ENCODE results near the gene EFNA5. TPM values are rescaled to one million over a fixed set of nuclear protein-coding genes. Genes with fewer than 3 reads are reported as not detected.

The EFNA5 gene
- total and polyA plus RNA-seq, 10 of the 15 experiments (the other 5 are each of a cell fraction or from before 2014, with no cell fraction given) = 0.19 to 12.6 (median 3.9) TPM

GRCh38 chr5:107700481-107700880 lies 29.7 kb upstream of the EFNA5 start:
- FAIRE-seq (no peak), DNase-seq (ENCODE audit: low read depth, low spot score) (no peak), ATAC-seq (no peak)
- intact Hi-C loops (cut with micrococcal nuclease; ENCODE audit: unreplicated experiment) (no loop called here), in situ Hi-C loops (cut with MboI) (no loop called here)
- H3K27me3 ChIP-seq (replicated peaks in 1 of 2; ENCODE audit: control insufficient read depth in 2 of 2, insufficient read depth in 2 of 2, low read length in 1 of 2) = no peaks in the 10 kb centered on the region
- H3K4me2 ChIP-seq (ENCODE audit: control insufficient read depth, insufficient read depth) = no peak overlapping the region
- H3K4me3 ChIP-seq = no peak overlapping the region
- no peak overlapping the region for H3K27ac ChIP-seq (ENCODE audit: control insufficient read depth, insufficient read depth)
- no peaks in the 10 kb centered on the region for H4K20me1 ChIP-seq (ENCODE audit: control insufficient read depth, insufficient read depth)
- no peak for TF ChIP-seq IRF5 (IDR thresholded peaks at IDR 0.05; ENCODE audit: borderline replicate concordance)
- TF ChIP-seq ZNF24 (IDR thresholded peaks at IDR 0.05) = no peak
- no peak for TF ChIP-seq E2F4 (IDR thresholded peaks at IDR 0.05; ENCODE audit: low read depth, low read length)
- no peak for TF ChIP-seq RUNX3 (IDR thresholded peaks at IDR 0.05; ENCODE audit: low read length)
- no peaks in the 10 kb centered on the region; the same call in 2 of the 3 replicates for H3K9me3 ChIP-seq (replicated peaks; ENCODE audit: control insufficient read depth, insufficient read depth, low read length)
- BruUV-seq (replicated peaks) = no TSS peak
- H3K36me3 ChIP-seq (ENCODE audit: control insufficient read depth in 2 of 2, insufficient read depth in 2 of 2, low read length in 1 of 2) = no peaks in the 10 kb centered on the region
- SMC1A ChIA-PET (ENCODE audit: uncharacterized antibody, unreplicated experiment) = no interaction called here
- H3K79me2 ChIP-seq (ENCODE audit: control insufficient read depth, insufficient read depth, low read length) = no peaks in the 10 kb centered on the region
- CTCF ChIA-PET = no interaction called here
- POLR2A ChIA-PET = no interaction called here
- H3K4me1 ChIP-seq (ENCODE audit: control insufficient read depth, insufficient read depth, low read length) = no peaks in the 10 kb centered on the region
- RAD21 ChIA-PET (ENCODE audit: unreplicated experiment) = no interaction called here
- H2AFZ ChIP-seq (ENCODE audit: control insufficient read depth, low read depth, low read length) = no peak overlapping the region
- H3K9ac ChIP-seq (ENCODE audit: control insufficient read depth, insufficient read depth, low read length) = no peak overlapping the region

- no peak for ATAC-seq
- Histone ChIP-seq H3K27me3 (replicated peaks in 1 of 2; ENCODE audit: control insufficient read depth in 2 of 2, insufficient read depth in 2 of 2, low read length in 1 of 2) (no peaks in the 10 kb centered on the region), H3K27ac (ENCODE audit: control insufficient read depth, insufficient read depth) (no peak overlapping the region), H3K4me2 (ENCODE audit: control insufficient read depth, insufficient read depth) (no peak overlapping the region), H3K36me3 (ENCODE audit: control insufficient read depth in 2 of 2, insufficient read depth in 2 of 2, low read length in 1 of 2) (no peaks in the 10 kb centered on the region), H3K9me3 (replicated peaks; ENCODE audit: control insufficient read depth, insufficient read depth, low read length) (no peaks in the 10 kb centered on the region; the same call in 2 of the 3 replicates), H2AFZ (ENCODE audit: control insufficient read depth, low read depth, low read length) (no peak overlapping the region), H3K79me2 (ENCODE audit: control insufficient read depth, insufficient read depth, low read length) (no peaks in the 10 kb centered on the region), H3K4me3 (no peak overlapping the region), H4K20me1 (ENCODE audit: control insufficient read depth, insufficient read depth) (no peaks in the 10 kb centered on the region), H3K4me1 (ENCODE audit: control insufficient read depth, insufficient read depth, low read length) (no peaks in the 10 kb centered on the region), H3K9ac (ENCODE audit: control insufficient read depth, insufficient read depth, low read length) (no peak overlapping the region)
- DNase-seq (ENCODE audit: low read depth, low spot score) = no peak
- ChIA-PET POLR2A (no interaction called here), CTCF (no interaction called here), RAD21 (ENCODE audit: unreplicated experiment) (no interaction called here), SMC1A (ENCODE audit: uncharacterized antibody, unreplicated experiment) (no interaction called here)
- intact Hi-C loops (cut with micrococcal nuclease; ENCODE audit: unreplicated experiment) (no loop called here), in situ Hi-C loops (cut with MboI) (no loop called here)
- 29% methylated on average over 1 of the region's 1 CpG for WGBS (ENCODE audit: insufficient coverage, insufficient replicate concordance, low lambda C conversion rate, missing lambda C conversion rate)
- FAIRE-seq = no peak
- BruUV-seq (replicated peaks) = no TSS peak
- TF ChIP-seq ZNF592 (IDR thresholded peaks at IDR 0.05) (no peak), CTCF (IDR thresholded peaks at IDR 0.05 in 2 of 3, conservative IDR thresholded peaks at IDR 0.05 in 1 of 3; ENCODE audit: control insufficient read depth in 2 of 3, extremely low read depth in 1 of 3, insufficient read depth in 1 of 3, low read depth in 3 of 3, low read length in 3 of 3) (no peak), IRF5 (IDR thresholded peaks at IDR 0.05; ENCODE audit: borderline replicate concordance) (no peak), ATF7 (IDR thresholded peaks at IDR 0.05; ENCODE audit: low read depth) (no peak)
Measured at GRCh38 chr5:107699425-107699824, 28.7 kb upstream of the EFNA5 start.
